Spleen (tissue), 11 donors: ENCODE data around the gene PRDM16. TPM values are rescaled to one million over a fixed set of nuclear protein-coding genes. Genes with fewer than 3 reads are reported as not detected.

Experiments used
- DNase-seq: peaks from one replicate; pipeline ENCODE4 v3.0.0-alpha.2; 2020
- H3K27ac ChIP-seq, 8 donors: fragments of 200-600 bp; sonication (generic) in 7 of 8; 1 replicate in 4 of 8; 2 replicates in 4 of 8; pipeline versions ENCODE4 v1.5.0 to v1.8.0; 2016 to 2021; ENCODE audit warnings: inconsistent platforms in 4 of 8, mild to moderate bottlenecking in 4 of 8, moderate library complexity in 1 of 8
- H3K27me3 ChIP-seq, 7 donors: fragments of 200-600 bp; sonication (generic) in 6 of 7; replicated peaks in 1 of 7; 1 replicate in 4 of 7; 2 replicates in 3 of 7; pipeline versions ENCODE4 v1.5.0 to v1.8.0; 2016 to 2021; ENCODE audit warnings: inconsistent platforms in 3 of 7, mild to moderate bottlenecking in 1 of 7
- H3K36me3 ChIP-seq, 6 donors: fragments of 200-600 bp; sonication (generic) in 5 of 6; 1 replicate in 4 of 6; 2 replicates in 2 of 6; pipeline versions ENCODE4 v1.5.0 to v1.8.0; 2016 to 2021; ENCODE audit warnings: inconsistent platforms in 2 of 6
- H3K4me1 ChIP-seq, 6 donors: fragments of 200-600 bp; sonication (generic) in 5 of 6; 1 replicate in 3 of 6; 2 replicates in 3 of 6; pipeline versions ENCODE4 v1.5.0 to v1.8.0; 2016 to 2021; ENCODE audit warnings: inconsistent platforms in 3 of 6
- H3K4me3 ChIP-seq, 8 donors: fragments of 200-600 bp; sonication (generic) in 7 of 8; 1 replicate in 4 of 8; 2 replicates in 4 of 8; pipeline versions ENCODE4 v1.5.0 to v1.8.0; 2016 to 2021; ENCODE audit warnings: inconsistent platforms in 4 of 8, mild to moderate bottlenecking in 4 of 8, moderate library complexity in 2 of 8
- H3K9me3 ChIP-seq, 8 donors: fragments of 200-600 bp; sonication (generic) in 7 of 8; 1 replicate in 4 of 8; 2 replicates in 4 of 8; pipeline versions ENCODE4 v1.5.0 to v1.8.0; 2016 to 2021; ENCODE audit warnings: inconsistent platforms in 4 of 8
- CTCF ChIP-seq, 11 experiments: fragments of 200-600 bp in 7 of 11; fragments of 450-650 bp in 4 of 11; sonication (generic) in 4 of 11; IDR thresholded peaks in 8 of 11; conservative IDR thresholded peaks in 3 of 11; 1 replicate in 7 of 11; 2 replicates in 4 of 11; pipeline versions ENCODE4 v1.4.0 to v1.8.0; 2016 to 2021; ENCODE audit warnings: antibody characterized with exemption in 11 of 11, inconsistent platforms in 4 of 11, mild to moderate bottlenecking in 1 of 11
- POLR2A ChIP-seq, 3 donors: fragments of 450-650 bp; IDR thresholded peaks; one replicate each; pipeline ENCODE4 v1.5.1; 2017; ENCODE audit warnings: antibody characterized with exemption in 3 of 3, mild to moderate bottlenecking in 1 of 3
- POLR2AphosphoS5 ChIP-seq, 3 donors: sonication (generic); formaldehyde crosslinking; IDR thresholded peaks; one replicate each; pipeline ENCODE4 v1.5.1; 2017; ENCODE audit warnings: antibody characterized with exemption in 3 of 3
- WGBS, 5 donors: extraction: QIAGEN DNeasy Blood & Tissue Kit in 3 of 5; methylation state at CpG; one replicate each; pipeline versions ENCODE4 v1.1.5 to v1.1.7; 2013 to 2018; 5-methylcytosine and 5-hydroxymethylcytosine counted together
- intact Hi-C: fragments of 100-400 bp; cut with DNase I; formaldehyde crosslinking; loops from one replicate; pipeline ENCODE4 v1.15.0; 2023; ENCODE audit warnings: low total_unique reads
- polyA plus RNA-seq, 3 donors: library from polyadenylated mRNA; stranded (reverse); fragments of 200-250 nt; gene quantifications; one replicate each; pipeline ENCODE4 v1.2.1, GENCODE V29; 2013
- total RNA-seq, 7 donors: library from RNA; depleted of rRNA in 3 of 7; stranded (reverse); fragments of >200 nt in 3 of 7; fragmentation: NEBNext Ultra II Directional in 4 of 7; extraction: Animal tissue kit (Norgen Biotek cat#: 25700) in 4 of 7; gene quantifications; one replicate each; pipeline versions ENCODE4 v1.1.0 to v1.2.1, GENCODE V29; 2016 to 2021
- donor health status: healthy with polysubstance abuse.
- donor health status: DM: no; HTN: no; CAD: no; lungs with moderate emphysema.
- donor health status: DM: no; HTN: no; CAD: no.
- donor health status: Bipolar disorder and iron deficiency.
- donor health status: healthy.
- donor health status: DM: no; HTN: no; CAD: no.
- donor health status: DM: yes; HTN: yes; CAD: no.

PRDM16 gene
- total and polyA plus RNA-seq, 10 donors: 0.43 to 3.2 (median 1.4) TPM

GRCh38 chr1:3219005-3219790, 150.2 kb downstream of the PRDM16 start:
- TF ChIP-seq POLR2A (IDR thresholded peaks at IDR 0.05) (no peak), CTCF (IDR thresholded peaks at IDR 0.05 in 8 of 11, conservative IDR thresholded peaks at IDR 0.05 in 3 of 11) (no peak), POLR2AphosphoS5 (IDR thresholded peaks at IDR 0.05) (no peak)
- 79 to 89% (median 84%) methylated on average over 33 to 37 of the region's 37 CpGs for WGBS, 5 donors
- H3K36me3 ChIP-seq: no peaks in the 10 kb centered on the region
- intact Hi-C loops: no loop called here
- DNase-seq: no peak
- H3K4me1 ChIP-seq: peaks cover 0 to 3% (median 0%) of the 10 kb centered on the region in 6 donors
- peaks cover 0 to 62% (median 12%) of the 10 kb centered on the region in 7 donors for H3K27me3 ChIP-seq
- no peaks in the 10 kb centered on the region for H3K9me3 ChIP-seq
- H3K4me3 ChIP-seq: no peak overlapping the region
- H3K27ac ChIP-seq: no peak overlapping the region

- TF ChIP-seq POLR2A (IDR thresholded peaks at IDR 0.05): no peak
- TF ChIP-seq POLR2AphosphoS5 (IDR thresholded peaks at IDR 0.05): no peak
- no peak for TF ChIP-seq CTCF (IDR thresholded peaks at IDR 0.05 in 8 of 11, conservative IDR thresholded peaks at IDR 0.05 in 3 of 11)
- Histone ChIP-seq H3K36me3 (no peaks in the 10 kb centered on the region), H3K4me3 (no peak overlapping the region), H3K9me3 (no peaks in the 10 kb centered on the region), H3K27me3 (peaks cover 0 to 70% (median 12%) of the 10 kb centered on the region in 7 donors), H3K27ac (no peak overlapping the region), H3K4me1 (peaks cover 0 to 3% (median 0%) of the 10 kb centered on the region in 6 donors)
- intact Hi-C loops: no loop called here
- DNase-seq: no peak
- WGBS, 5 donors: 89 to 94% (median 90%) methylated on average over 32 of the region's 32 CpGs
These were observed 150.9 kb downstream of the PRDM16 start for GRCh38 chr1:3219791-3220467.

- Histone ChIP-seq H3K4me1 (peaks cover 0 to 3% (median 0%) of the 10 kb centered on the region in 6 donors), H3K36me3 (no peaks in the 10 kb centered on the region), H3K4me3 (no peak overlapping the region), H3K27ac (no peak overlapping the region), H3K9me3 (no peaks in the 10 kb centered on the region), H3K27me3 (peaks cover 0 to 67% (median 5%) of the 10 kb centered on the region in 7 donors)
- TF ChIP-seq POLR2A (IDR thresholded peaks at IDR 0.05): no peak
- no peak for TF ChIP-seq POLR2AphosphoS5 (IDR thresholded peaks at IDR 0.05)
- TF ChIP-seq CTCF (IDR thresholded peaks at IDR 0.05 in 8 of 11, conservative IDR thresholded peaks at IDR 0.05 in 3 of 11): no peak
- DNase-seq: no peak
- intact Hi-C loops: no loop called here
- WGBS, 5 donors: 73 to 79% (median 76%) methylated on average over 18 to 24 of the region's 24 CpGs
These were observed 152.4 kb downstream of the PRDM16 start for GRCh38 chr1:3221112-3222041.
